HG03139 (cell line): ENCODE measurements around the gene CXCL5.

Experiments used
- ATAC-seq: cut with Tn5 transposase; IDR thresholded peaks from one replicate; pipeline ENCODE4 v1.9.1; 2021; ENCODE audit not compliant: unreplicated experiment

Gene CXCL5

GRCh38 chr4:73998040-73999011 lies at the start of gene CXCL5:
TSS of gene CXCL5 (minus strand) at chr4:73998677. CDS start at chr4:73998581, 96 bp downstream.
- ATAC-seq, result no peak

GRCh38 chr4:74047152-74047551 lies 48.7 kb upstream of the CXCL5 start:
- ATAC-seq, result no peak

GRCh38 chr4:74045772-74046171 lies 47.3 kb upstream of the CXCL5 start:
- no peak for ATAC-seq

GRCh38 chr4:74045247-74045646 lies 46.8 kb upstream of the CXCL5 start:
- ATAC-seq, result no peak

DNA sequence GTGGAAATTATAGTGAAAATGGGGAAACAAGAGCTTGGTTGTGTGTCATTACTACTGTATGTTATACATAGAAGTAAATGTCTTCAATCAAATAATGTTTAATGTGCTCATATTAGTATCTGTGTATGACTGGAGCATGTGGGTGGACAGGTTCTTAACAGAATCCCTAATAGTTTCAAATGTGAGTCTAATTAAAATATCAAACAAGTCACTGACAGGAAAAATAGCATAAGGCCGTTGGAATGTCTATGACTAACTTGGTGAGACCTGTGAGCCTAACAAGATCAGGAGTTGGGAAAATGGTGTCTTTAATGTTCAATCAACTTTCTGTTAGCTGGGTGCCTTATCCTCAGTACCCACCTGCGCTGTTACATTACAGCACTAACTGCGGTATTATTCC lies 46.2 kb upstream of the CXCL5 start:
- no peak for ATAC-seq

DNA sequence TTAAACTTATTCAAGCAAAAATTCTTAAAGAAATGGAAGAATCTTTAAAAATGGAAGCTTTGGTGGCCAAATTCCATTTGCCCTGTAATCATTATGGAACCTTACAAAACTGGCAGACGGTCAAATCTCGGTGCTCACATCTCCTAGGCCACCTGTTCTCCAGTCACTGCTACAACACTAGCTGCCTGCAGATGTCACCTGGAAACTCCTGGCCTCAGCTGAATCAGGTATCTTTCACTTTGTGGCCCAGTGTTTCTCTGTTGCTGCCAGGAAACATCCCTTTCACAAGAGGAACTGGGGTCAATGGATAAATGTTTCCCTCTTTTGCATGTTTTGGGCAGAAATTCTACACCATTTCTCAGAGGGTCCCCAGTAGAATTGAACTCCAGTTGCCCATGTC lies 44.2 kb upstream of the CXCL5 start:
- no peak for ATAC-seq

DNA sequence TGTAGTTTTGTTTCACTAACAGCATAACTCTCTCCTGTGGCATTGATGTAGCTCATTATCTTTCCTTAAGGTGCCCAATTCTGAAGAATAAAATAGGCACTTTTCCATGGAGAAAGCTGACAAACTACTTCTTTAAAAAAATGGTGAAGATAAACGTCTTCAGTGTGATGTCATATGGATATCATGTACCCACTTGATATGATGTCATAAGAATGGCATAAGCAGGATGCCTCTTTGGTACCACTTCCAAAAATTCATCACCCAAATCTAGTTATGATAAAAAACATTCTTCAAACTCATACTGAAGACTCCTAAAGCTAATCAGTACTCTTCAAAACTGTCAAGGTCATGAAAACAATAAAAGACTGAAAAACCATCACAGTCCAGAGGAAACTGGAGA lies 42.9 kb upstream of the CXCL5 start:
- no peak for ATAC-seq

DNA sequence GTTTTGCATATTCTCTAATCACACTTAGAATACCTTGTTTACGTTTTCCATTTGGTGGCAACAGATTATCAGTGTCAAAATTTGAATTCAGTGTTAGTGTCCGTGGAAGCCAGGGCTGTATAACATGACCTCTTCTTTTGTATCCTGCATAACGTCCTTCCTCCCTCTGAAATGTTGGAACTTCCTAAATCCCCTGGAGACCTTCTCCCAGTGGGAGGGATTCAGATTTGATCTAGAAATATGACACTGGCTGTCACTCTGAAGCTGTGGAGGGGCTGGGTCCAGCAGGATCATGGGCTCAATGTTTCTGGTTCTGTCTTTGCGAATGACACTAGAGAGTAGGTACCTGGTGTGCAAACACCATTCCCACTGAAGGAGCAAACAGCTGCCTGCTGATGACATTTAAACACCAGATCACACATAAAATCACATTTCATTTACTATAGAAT lies 40.9 kb upstream of the CXCL5 start:
- no peak for ATAC-seq

DNA sequence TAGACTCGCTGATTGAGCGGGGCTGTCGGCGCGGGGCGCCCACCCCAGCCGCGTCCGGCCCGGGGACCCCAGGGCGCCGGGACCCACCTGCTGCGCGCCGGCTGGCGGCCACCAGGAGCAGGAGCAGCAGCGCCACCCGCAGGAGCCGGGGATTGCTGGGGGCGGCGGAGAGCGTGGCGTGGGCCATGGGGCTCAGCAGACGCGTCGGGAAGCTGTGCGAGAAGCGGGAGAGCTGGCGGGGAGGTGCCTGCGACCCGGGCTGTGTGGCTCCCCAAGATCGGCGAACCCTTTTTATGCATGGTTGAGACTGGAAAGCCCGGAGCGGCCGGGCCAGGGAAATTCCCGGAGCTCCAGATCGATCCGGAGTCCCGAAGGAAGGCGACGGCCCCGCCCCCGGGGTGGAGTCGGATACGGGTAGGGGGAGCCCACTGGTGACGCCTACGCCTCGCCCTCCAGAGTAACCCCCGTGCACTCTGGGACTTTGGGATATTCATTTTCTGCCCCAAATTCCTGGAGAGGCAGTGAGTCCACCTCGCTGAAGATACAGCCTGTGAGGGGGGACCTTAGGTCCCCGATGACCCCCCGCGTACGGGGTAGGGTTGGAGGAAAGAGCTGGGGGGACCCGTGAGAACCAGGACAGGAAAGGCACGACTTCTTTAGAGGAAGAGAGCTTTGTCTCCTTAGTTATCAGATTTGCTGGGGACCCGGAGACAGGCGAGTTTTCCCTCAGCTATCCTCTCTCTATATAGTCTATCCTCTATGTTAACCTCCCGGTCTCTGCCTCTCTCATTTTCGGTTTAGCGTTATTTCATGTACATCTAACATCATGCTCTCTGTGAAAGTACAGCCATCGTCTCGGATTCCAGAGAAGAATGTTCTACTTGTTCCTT lies 40.2 kb upstream of the CXCL5 start, which contains the start of gene CXCL3:
Gene CXCL3 (minus strand): TSS at position 265 of the 890 bp plus-strand sequence. CDS start 78 bp downstream, at position 187.
- ATAC-seq, result no peak

- ATAC-seq, result no peak
These were observed 39.6 kb upstream of the CXCL5 start for GRCh38 chr4:74038086-74038424.

- no peak for ATAC-seq
These were observed 38.8 kb upstream of the CXCL5 start for GRCh38 chr4:74037076-74037955.

DNA sequence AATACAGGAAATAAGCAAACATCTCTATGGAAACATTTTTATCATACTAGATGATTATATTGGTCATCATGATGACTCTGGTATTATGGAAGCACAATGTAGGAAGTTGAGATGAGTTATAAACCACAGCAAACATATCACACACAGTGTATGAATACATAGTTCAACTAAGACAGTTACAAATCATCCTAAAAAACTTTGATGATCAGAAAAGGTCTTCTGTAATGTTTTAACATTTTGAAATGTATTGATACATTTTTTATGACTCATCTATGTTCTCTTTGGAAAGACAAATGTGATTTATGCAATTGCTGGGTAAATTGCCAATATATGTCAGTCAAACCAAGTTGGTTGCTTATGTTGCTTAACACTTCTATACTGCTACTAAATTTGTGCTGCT lies 35.3 kb upstream of the CXCL5 start:
- ATAC-seq, result no peak

DNA sequence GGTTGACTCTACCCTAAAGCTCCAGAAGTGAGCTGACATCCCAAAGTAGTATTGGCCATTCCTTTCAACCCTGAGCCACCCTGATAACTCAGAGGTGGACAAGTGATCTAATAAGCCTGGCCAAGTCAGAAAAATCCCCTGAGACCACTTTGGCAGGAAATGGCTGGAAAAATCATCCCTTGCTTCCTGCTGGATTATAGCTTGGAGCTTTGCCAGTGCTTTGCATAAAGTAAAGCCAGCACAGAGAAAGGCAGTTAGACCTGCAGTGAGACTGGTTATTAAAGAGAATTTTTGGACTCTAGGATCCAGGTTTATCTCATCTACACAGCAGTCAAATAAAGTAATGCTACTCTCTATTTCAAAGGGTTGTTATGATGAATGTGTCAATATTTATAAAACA lies 33.6 kb upstream of the CXCL5 start:
- ATAC-seq, result no peak

DNA sequence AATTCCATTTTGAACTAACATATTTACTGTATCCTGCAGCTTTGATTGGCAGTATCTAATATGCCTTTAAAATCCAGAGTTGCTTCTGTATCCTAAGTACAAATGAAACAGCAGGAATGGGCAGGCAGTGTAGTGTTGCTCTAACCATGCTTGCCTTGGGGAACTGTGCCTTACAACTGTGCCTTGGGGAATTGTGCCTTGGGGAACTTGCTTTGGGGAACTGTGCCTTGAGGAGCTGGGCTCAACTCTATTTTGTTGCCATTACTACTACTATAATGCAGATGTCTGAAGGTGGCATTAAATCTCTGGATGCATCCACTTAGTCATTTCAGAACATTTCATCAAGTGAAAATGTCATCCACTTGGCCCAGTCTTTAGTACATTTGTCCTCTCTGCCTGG lies 33.1 kb upstream of the CXCL5 start:
- no peak for ATAC-seq

GRCh38 chr4:74030285-74030684 lies 31.8 kb upstream of the CXCL5 start:
- no peak for ATAC-seq

DNA sequence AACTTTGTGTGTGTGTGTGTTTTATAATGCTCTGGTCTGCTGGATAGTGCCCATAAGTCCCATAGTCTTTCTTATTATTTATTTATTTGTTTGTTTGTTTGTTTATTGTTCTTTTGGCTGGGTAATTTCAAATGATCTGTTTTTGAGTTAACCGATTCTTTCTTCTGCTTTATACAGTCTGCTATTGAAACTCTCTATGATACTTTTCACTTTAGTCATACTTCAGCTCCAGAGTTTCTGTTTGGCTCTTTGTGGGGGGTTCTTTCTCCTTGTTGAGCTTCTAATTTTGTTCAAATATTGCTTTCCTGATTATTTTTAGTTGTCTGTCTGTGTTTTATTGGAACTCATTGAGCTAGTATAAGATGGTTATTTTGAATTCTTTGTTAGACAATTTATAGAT lies 30.0 kb upstream of the CXCL5 start:
- no peak for ATAC-seq

DNA sequence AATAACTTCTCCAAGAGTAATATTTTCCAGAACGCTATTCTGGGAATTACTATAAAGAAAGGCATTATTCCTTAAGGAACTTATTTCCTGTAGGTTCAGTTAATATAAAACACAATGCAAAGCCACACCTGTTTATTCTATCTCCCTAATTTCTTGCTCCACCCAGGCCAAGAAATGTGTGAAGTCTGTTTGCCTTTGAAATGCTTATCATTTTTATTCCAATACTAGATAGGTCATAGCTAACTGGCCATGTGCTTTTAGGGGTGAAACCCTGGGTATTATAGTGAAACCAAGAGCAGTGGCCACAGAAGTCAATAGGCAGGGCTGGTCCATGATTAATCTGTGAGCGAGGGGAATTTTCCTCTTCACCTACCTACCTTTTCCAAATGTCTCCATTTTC lies 25.2 kb upstream of the CXCL5 start:
- no peak for ATAC-seq

DNA sequence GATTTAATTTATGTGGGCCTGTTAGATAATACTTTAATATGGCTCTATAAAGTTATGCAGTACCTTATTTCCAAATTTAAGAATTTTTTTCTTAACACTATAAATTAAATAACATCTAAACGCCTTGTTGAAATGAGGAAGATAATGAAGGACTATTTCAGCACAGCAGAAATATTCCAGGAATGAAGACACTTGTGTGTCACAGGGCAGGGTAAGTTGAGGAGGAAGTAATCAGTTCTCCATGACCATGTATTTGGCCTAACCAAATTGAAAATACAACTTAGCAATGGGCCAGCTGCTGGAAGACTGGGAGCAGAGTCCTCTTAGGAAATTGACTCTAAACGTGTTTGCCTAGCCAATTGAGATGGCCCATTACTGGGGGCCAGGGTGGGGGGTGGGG lies 23.1 kb upstream of the CXCL5 start:
- ATAC-seq, result no peak

DNA sequence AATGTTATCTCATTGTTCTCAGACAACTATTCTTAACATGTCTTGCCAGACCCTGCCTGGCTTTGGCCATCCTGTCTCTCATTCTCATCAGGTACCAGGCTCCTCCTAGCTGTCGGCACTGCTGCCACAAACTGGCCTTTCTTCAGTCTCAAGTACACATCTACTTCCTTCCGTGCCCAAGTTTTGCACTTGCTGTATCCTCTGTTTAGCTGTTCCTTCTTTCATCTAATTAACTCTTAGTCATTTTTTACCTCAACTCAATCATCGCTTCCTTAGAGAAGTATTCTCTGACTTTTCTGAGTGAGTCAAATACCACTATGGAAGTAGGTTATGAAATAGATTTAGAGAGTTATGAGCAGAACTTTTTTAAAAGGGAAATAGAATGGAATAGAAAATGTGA lies 20.3 kb upstream of the CXCL5 start:
- no peak for ATAC-seq

- ATAC-seq, result no peak
These were observed 19.6 kb upstream of the CXCL5 start for GRCh38 chr4:74018116-74018515.

DNA sequence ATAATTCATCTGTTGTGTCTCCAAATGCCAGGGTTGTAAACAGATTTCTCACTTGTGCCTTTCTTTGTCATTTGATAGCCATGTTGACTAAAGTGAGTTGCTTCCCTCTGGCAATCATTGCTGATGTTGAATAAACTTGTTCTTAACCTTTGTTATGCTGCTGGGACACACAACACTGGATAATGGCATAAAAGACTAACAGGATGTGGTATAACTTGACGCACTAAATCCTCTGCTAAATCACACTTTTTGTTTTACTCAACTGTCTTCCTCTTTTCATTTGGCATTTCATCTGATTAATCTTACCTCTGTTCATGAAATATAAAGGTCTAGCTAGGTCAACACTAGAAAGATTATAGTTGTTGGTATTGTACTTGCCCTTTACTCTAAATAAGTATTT lies 17.6 kb upstream of the CXCL5 start:
- no peak for ATAC-seq
